ENCODE data around the gene TCERG1L. TPM values are rescaled to one million over a fixed set of nuclear protein-coding genes. Genes with fewer than 3 reads are reported as not detected.

The TCERG1L gene
- total RNA-seq, 1 donor from 2014 or later: 3.5 TPM

GRCh38 chr10:131078131-131078881, 233.2 kb downstream of the TCERG1L start:
- H3K79me2 ChIP-seq (ENCODE audit: insufficient read depth, low read length): no peaks in the 10 kb centered on the region
- H3K27ac ChIP-seq (ENCODE audit: low read depth, low read length): no peak overlapping the region
- H3K9ac ChIP-seq (ENCODE audit: low read length): no peak overlapping the region
- Mint-ChIP-seq H3K4me1 (ENCODE audit: low read depth, unreplicated experiment) (peaks cover 11% of the 10 kb centered on the region), H3K36me3 (ENCODE audit: low read depth, unreplicated experiment) (no peaks in the 10 kb centered on the region), H3K9me3 (ENCODE audit: unreplicated experiment) (peaks cover 5% of the 10 kb centered on the region), H3K27me3 (ENCODE audit: low read depth, unreplicated experiment) (peaks cover 4% of the 10 kb centered on the region), H3K27ac (ENCODE audit: unreplicated experiment) (no peak overlapping the region), H3K4me3 (ENCODE audit: unreplicated experiment) (no peak overlapping the region)
- FAIRE-seq (no peak), DNase-seq (ENCODE audit: low read depth) (no peak)
- peaks cover 13% of the 10 kb centered on the region for H3K9me3 ChIP-seq (ENCODE audit: insufficient read depth, low read depth, low read length)
- H3K4me3 ChIP-seq (ENCODE audit: insufficient read depth, low read depth, low read length): no peak overlapping the region
- no peak for TF ChIP-seq EZH2 (IDR thresholded peaks at IDR 0.05; ENCODE audit: insufficient read depth, low read length)
- TF ChIP-seq, protein P1, sequence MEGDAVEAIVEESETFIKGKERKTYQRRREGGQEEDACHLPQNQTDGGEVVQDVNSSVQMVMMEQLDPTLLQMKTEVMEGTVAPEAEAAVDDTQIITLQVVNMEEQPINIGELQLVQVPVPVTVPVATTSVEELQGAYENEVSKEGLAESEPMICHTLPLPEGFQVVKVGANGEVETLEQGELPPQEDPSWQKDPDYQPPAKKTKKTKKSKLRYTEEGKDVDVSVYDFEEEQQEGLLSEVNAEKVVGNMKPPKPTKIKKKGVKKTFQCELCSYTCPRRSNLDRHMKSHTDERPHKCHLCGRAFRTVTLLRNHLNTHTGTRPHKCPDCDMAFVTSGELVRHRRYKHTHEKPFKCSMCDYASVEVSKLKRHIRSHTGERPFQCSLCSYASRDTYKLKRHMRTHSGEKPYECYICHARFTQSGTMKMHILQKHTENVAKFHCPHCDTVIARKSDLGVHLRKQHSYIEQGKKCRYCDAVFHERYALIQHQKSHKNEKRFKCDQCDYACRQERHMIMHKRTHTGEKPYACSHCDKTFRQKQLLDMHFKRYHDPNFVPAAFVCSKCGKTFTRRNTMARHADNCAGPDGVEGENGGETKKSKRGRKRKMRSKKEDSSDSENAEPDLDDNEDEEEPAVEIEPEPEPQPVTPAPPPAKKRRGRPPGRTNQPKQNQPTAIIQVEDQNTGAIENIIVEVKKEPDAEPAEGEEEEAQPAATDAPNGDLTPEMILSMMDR (IDR thresholded peaks at IDR 0.05; ENCODE audit: insufficient read depth, low read depth, low read length): no peak
- no peaks in the 10 kb centered on the region for H3K27me3 ChIP-seq (ENCODE audit: insufficient read depth, low read length)
- H3K4me2 ChIP-seq (ENCODE audit: low read length): no peak overlapping the region
- H4K20me1 ChIP-seq (ENCODE audit: insufficient read depth, low read length): no peaks in the 10 kb centered on the region
- no peaks in the 10 kb centered on the region for H3K36me3 ChIP-seq (ENCODE audit: insufficient read depth, low read length)
- no peak overlapping the region for H2AFZ ChIP-seq (ENCODE audit: low read depth, low read length)
- H3K4me1 ChIP-seq (ENCODE audit: insufficient read depth, low read length): no peaks in the 10 kb centered on the region

GRCh38 chr10:131077724-131078123, 233.8 kb downstream of the TCERG1L start:
- no peaks in the 10 kb centered on the region for H3K4me1 ChIP-seq (ENCODE audit: insufficient read depth, low read length)
- H3K79me2 ChIP-seq (ENCODE audit: insufficient read depth, low read length): no peaks in the 10 kb centered on the region
- H3K9me3 ChIP-seq (ENCODE audit: insufficient read depth, low read depth, low read length): peaks cover 16% of the 10 kb centered on the region
- no peak overlapping the region for H3K4me3 Mint-ChIP-seq (ENCODE audit: unreplicated experiment)
- DNase-seq (ENCODE audit: low read depth): no peak
- peaks cover 5% of the 10 kb centered on the region for H3K9me3 Mint-ChIP-seq (ENCODE audit: unreplicated experiment)
- H3K36me3 Mint-ChIP-seq (ENCODE audit: low read depth, unreplicated experiment): no peaks in the 10 kb centered on the region
- H3K36me3 ChIP-seq (ENCODE audit: insufficient read depth, low read length): no peaks in the 10 kb centered on the region
- no peak overlapping the region for H3K9ac ChIP-seq (ENCODE audit: low read length)
- no peak overlapping the region for H3K4me2 ChIP-seq (ENCODE audit: low read length)
- no peak overlapping the region for H3K4me3 ChIP-seq (ENCODE audit: insufficient read depth, low read depth, low read length)
- H3K27ac Mint-ChIP-seq (ENCODE audit: unreplicated experiment): no peak overlapping the region
- TF ChIP-seq, protein P1 (IDR thresholded peaks at IDR 0.05; ENCODE audit: insufficient read depth, low read depth, low read length): no peak
- no peak for TF ChIP-seq EZH2 (IDR thresholded peaks at IDR 0.05; ENCODE audit: insufficient read depth, low read length)
- H4K20me1 ChIP-seq (ENCODE audit: insufficient read depth, low read length): no peaks in the 10 kb centered on the region
- H3K4me1 Mint-ChIP-seq (ENCODE audit: low read depth, unreplicated experiment): peaks cover 11% of the 10 kb centered on the region
- no peaks in the 10 kb centered on the region for H3K27me3 ChIP-seq (ENCODE audit: insufficient read depth, low read length)
- no peak overlapping the region for H2AFZ ChIP-seq (ENCODE audit: low read depth, low read length)
- no peak for FAIRE-seq
- H3K27ac ChIP-seq (ENCODE audit: low read depth, low read length): no peak overlapping the region
- peaks cover 4% of the 10 kb centered on the region for H3K27me3 Mint-ChIP-seq (ENCODE audit: low read depth, unreplicated experiment)

GRCh38 chr10:131077031-131077430, 234.5 kb downstream of the TCERG1L start:
- Histone ChIP-seq H3K4me2 (ENCODE audit: low read length) (no peak overlapping the region), H3K9me3 (ENCODE audit: insufficient read depth, low read depth, low read length) (peaks cover 20% of the 10 kb centered on the region), H3K9ac (ENCODE audit: low read length) (no peak overlapping the region), H4K20me1 (ENCODE audit: insufficient read depth, low read length) (no peaks in the 10 kb centered on the region), H3K27me3 (ENCODE audit: insufficient read depth, low read length) (no peaks in the 10 kb centered on the region), H2AFZ (ENCODE audit: low read depth, low read length) (no peak overlapping the region), H3K79me2 (ENCODE audit: insufficient read depth, low read length) (no peaks in the 10 kb centered on the region), H3K4me1 (ENCODE audit: insufficient read depth, low read length) (no peaks in the 10 kb centered on the region), H3K27ac (ENCODE audit: low read depth, low read length) (no peak overlapping the region), H3K4me3 (ENCODE audit: insufficient read depth, low read depth, low read length) (no peak overlapping the region), H3K36me3 (ENCODE audit: insufficient read depth, low read length) (no peaks in the 10 kb centered on the region)
- Mint-ChIP-seq H3K27ac (ENCODE audit: unreplicated experiment) (no peak overlapping the region), H3K4me1 (ENCODE audit: low read depth, unreplicated experiment) (peaks cover 11% of the 10 kb centered on the region), H3K4me3 (ENCODE audit: unreplicated experiment) (no peak overlapping the region), H3K9me3 (ENCODE audit: unreplicated experiment) (peaks cover 5% of the 10 kb centered on the region), H3K27me3 (ENCODE audit: low read depth, unreplicated experiment) (peaks cover 4% of the 10 kb centered on the region), H3K36me3 (ENCODE audit: low read depth, unreplicated experiment) (no peaks in the 10 kb centered on the region)
- DNase-seq (ENCODE audit: low read depth) (no peak), FAIRE-seq (no peak)
- TF ChIP-seq, protein P1 (IDR thresholded peaks at IDR 0.05; ENCODE audit: insufficient read depth, low read depth, low read length): no peak
- TF ChIP-seq EZH2 (IDR thresholded peaks at IDR 0.05; ENCODE audit: insufficient read depth, low read length): no peak
